Lower leg skin (tissue), 4 donors: ENCODE results near the gene ENOX1. TPM values are rescaled to one million over a fixed set of nuclear protein-coding genes. Genes with fewer than 3 reads are reported as not detected.

ENCODE experiments used
- DNase-seq, 2 donors: peaks; one replicate each; pipeline ENCODE4 v3.0.0-alpha.2; 2019; ENCODE audit warnings: low spot score in 2 of 2
- H3K4me3 ChIP-seq: fragments of 200-600 bp; sonication (generic); 2 replicates; pipeline ENCODE4 v1.5.1; 2017; ENCODE audit warnings: mild to moderate bottlenecking, low read depth; ENCODE audit not compliant: poor library complexity, severe bottlenecking
- CTCF ChIP-seq, 3 donors: fragments of 450-650 bp; IDR thresholded peaks; one replicate each; pipeline ENCODE4 v1.5.1; 2016; ENCODE audit warnings: antibody characterized with exemption in 3 of 3, mild to moderate bottlenecking in 3 of 3, moderate library complexity in 2 of 3
- POLR2A ChIP-seq, 2 donors: fragments of 450-650 bp; IDR thresholded peaks; one replicate each; pipeline ENCODE4 v1.6.1; 2016 to 2017; ENCODE audit warnings: antibody characterized with exemption in 2 of 2, mild to moderate bottlenecking in 1 of 2, moderate library complexity in 1 of 2
- WGBS, 2 donors: methylation state at CpG; one replicate each; pipeline ENCODE4 v1.1.5; 2018; 5-methylcytosine and 5-hydroxymethylcytosine counted together
- intact Hi-C: fragments of 100-400 bp; cut with DNase I; formaldehyde crosslinking; loops from one replicate; pipeline ENCODE4 v1.15.0; 2023; ENCODE audit warnings: low total_unique reads
- total RNA-seq, 4 donors: library from RNA; depleted of rRNA; stranded (reverse); fragments of >200 nt; gene quantifications; one replicate each; pipeline ENCODE4 v1.1.0, GENCODE V29; 2016

ENOX1 gene
- total RNA-seq, 4 donors from 2014 or later, result 0.11 to 0.52 (median 0.30) TPM

- no peak overlapping the region for H3K4me3 ChIP-seq
- TF ChIP-seq CTCF (IDR thresholded peaks at IDR 0.05) (no peak), POLR2A (IDR thresholded peaks at IDR 0.05) (no peak)
- DNase-seq, result no peak
- intact Hi-C loops, result no loop called here
- WGBS, 2 donors, result 47 to 87% methylated on average over 1 of the region's 1 CpG
These were observed 291.0 kb downstream of the ENOX1 start for GRCh38 chr13:43495732-43496131.

DNA sequence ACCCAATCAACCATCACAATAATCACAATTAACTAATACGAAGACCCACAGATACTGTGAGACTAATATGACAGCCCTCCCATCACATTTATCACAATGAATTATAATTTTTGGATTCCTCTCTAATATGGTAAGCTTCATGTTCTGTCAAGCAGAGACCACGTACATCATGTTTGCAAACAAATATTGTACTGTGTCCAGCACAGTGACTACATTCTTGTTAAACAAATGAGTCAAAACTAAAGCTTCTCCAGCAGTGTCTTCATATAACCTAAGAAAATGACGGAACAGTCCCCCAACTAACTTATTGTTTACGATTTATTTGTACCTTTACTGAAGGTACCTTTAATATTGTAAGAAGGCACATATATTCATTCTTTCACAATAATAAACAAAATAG lies 292.6 kb downstream of the ENOX1 start:
- intact Hi-C loops, result no loop called here
- 81 to 86% methylated on average over 4 of the region's 4 CpGs for WGBS, 2 donors
- TF ChIP-seq POLR2A (IDR thresholded peaks at IDR 0.05), result no peak
- no peak for TF ChIP-seq CTCF (IDR thresholded peaks at IDR 0.05)
- no peak overlapping the region for H3K4me3 ChIP-seq
- no peak for DNase-seq

- TF ChIP-seq CTCF (IDR thresholded peaks at IDR 0.05) (no peak), POLR2A (IDR thresholded peaks at IDR 0.05) (no peak)
- no peak overlapping the region for H3K4me3 ChIP-seq
- DNase-seq, result no peak
- WGBS, 2 donors, result 78 to 81% methylated on average over 3 of the region's 3 CpGs
- intact Hi-C loops, result no loop called here
These were observed 293.2 kb downstream of the ENOX1 start for GRCh38 chr13:43493496-43494000.

DNA sequence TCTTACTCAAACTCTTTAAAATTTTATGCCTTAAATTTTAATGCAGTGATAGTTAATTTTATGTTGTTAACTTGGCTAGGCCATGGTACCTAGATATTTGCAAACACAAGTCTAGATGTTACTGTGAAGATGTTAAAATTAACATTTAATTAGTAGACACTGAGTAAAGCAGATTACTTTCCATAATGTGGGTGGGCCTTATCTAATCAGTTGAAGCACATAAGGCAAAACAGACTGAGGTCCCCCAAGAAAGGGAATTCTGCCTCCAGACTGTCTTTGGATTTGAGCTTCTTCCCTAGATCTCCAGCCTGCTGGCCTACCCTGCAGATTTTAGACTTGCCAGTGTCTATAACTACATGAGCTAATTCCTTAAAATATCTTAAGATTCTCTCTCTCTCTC lies 294.0 kb downstream of the ENOX1 start:
- no peak for DNase-seq
- intact Hi-C loops, result no loop called here
- no peak for TF ChIP-seq POLR2A (IDR thresholded peaks at IDR 0.05)
- no peak for TF ChIP-seq CTCF (IDR thresholded peaks at IDR 0.05)
- no peak overlapping the region for H3K4me3 ChIP-seq

- TF ChIP-seq CTCF (IDR thresholded peaks at IDR 0.05), result no peak
- TF ChIP-seq POLR2A (IDR thresholded peaks at IDR 0.05), result no peak
- WGBS, 2 donors, result 89 to 95% methylated on average over 2 of the region's 2 CpGs
- intact Hi-C loops, result no loop called here
- DNase-seq, result no peak
- no peak overlapping the region for H3K4me3 ChIP-seq
These were observed 294.5 kb downstream of the ENOX1 start for GRCh38 chr13:43492311-43492710.

- H3K4me3 ChIP-seq, result no peak overlapping the region
- DNase-seq, result no peak
- intact Hi-C loops, result no loop called here
- WGBS, 2 donors, result 61 to 73% methylated on average over 2 to 3 of the region's 3 CpGs
- TF ChIP-seq POLR2A (IDR thresholded peaks at IDR 0.05) (no peak), CTCF (IDR thresholded peaks at IDR 0.05) (no peak)
These were observed 297.5 kb downstream of the ENOX1 start for GRCh38 chr13:43489233-43489632.
